ENCODE results near the gene NDFIP1. TPM values are rescaled to one million over a fixed set of nuclear protein-coding genes. Genes with fewer than 3 reads are reported as not detected.

NDFIP1 gene
- total RNA-seq, 1 experiment from 2014 or later: 26.6 TPM

GRCh38 chr5:142186514-142186856, 77.9 kb downstream of the NDFIP1 start:
- H3K56ac ChIP-seq (ENCODE audit: insufficient read length, low read depth, low read length): no peak overlapping the region
- no peak overlapping the region for H3K18ac ChIP-seq (ENCODE audit: insufficient read length, low read depth, low read length)
- no peaks in the 10 kb centered on the region for H3K79me1 ChIP-seq (ENCODE audit: insufficient read depth, low read depth, low read length, poor library complexity, severe bottlenecking)
- H3K23me2 ChIP-seq (ENCODE audit: insufficient read length, low read depth, low read length, poor library complexity, severe bottlenecking): no peaks in the 10 kb centered on the region
- no peak overlapping the region for H4K91ac ChIP-seq (ENCODE audit: insufficient read length, low read depth, low read length)
- H3K4me1 ChIP-seq (ENCODE audit: insufficient read depth, low read length): no peaks in the 10 kb centered on the region
- no peak overlapping the region for H4K5ac ChIP-seq (ENCODE audit: insufficient read length, low read depth, low read length)
- no peak overlapping the region for H3K27ac Mint-ChIP-seq
- H2BK120ac ChIP-seq (ENCODE audit: low read depth, low read length, poor library complexity, severe bottlenecking): no peak overlapping the region
- no peak overlapping the region for H2BK15ac ChIP-seq (ENCODE audit: low read depth, low read length)
- no peak overlapping the region for H2BK5ac ChIP-seq (ENCODE audit: insufficient read length, low read length)
- H3K14ac ChIP-seq (ENCODE audit: insufficient read depth, low read length): no peak overlapping the region
- no peaks in the 10 kb centered on the region for H3K9me3 ChIP-seq (ENCODE audit: control insufficient read depth, low read depth, low read length)
- H3K9ac ChIP-seq (ENCODE audit: extremely low read depth, insufficient read length, low read length): no peak overlapping the region
- peaks cover 0 to 1% (median 0%) of the 10 kb centered on the region in 3 experiments; a peak in 1 of 7 replicates for H3K36me3 Mint-ChIP-seq (ENCODE audit: insufficient read depth in 1 of 3, low read depth in 3 of 3)
- H2AFZ ChIP-seq (ENCODE audit: low read length): no peak overlapping the region
- H2BK20ac ChIP-seq (ENCODE audit: low read depth, low read length, poor library complexity, severe bottlenecking): no peak overlapping the region
- no peaks in the 10 kb centered on the region for H4K20me1 ChIP-seq (ENCODE audit: control insufficient read depth, insufficient read depth, insufficient read length)
- H3K27me3 ChIP-seq (ENCODE audit: insufficient read depth, low read length): no peaks in the 10 kb centered on the region; the same call in 1 of the 2 replicates
- H3K23ac ChIP-seq (ENCODE audit: insufficient read length, low read depth, low read length): no peak overlapping the region
- H3K9me3 Mint-ChIP-seq: no peaks in the 10 kb centered on the region
- H3K4me1 Mint-ChIP-seq: peaks cover 32 to 36% of the 10 kb centered on the region in 2 experiments
- TF ChIP-seq CTCF (conservative IDR thresholded peaks at IDR 0.05): no peak
- no peak for DNase-seq
- no peak overlapping the region for H4K8ac ChIP-seq (replicated peaks; ENCODE audit: insufficient read length, low read depth, low read length)
- no peak overlapping the region for H3T11ph ChIP-seq (ENCODE audit: low read length)
- no peaks in the 10 kb centered on the region for H3K79me2 ChIP-seq (ENCODE audit: insufficient read depth, low read length)
- no peak overlapping the region for H3K4me2 ChIP-seq (ENCODE audit: insufficient read depth, insufficient read length, low read length)
- no peak overlapping the region for H3K4me3 Mint-ChIP-seq
- peaks cover 2% of the 10 kb centered on the region; the same call in 1 of the 2 replicates for H3K27me3 Mint-ChIP-seq (ENCODE audit: low read depth)
- no peak overlapping the region for H2BK12ac ChIP-seq (ENCODE audit: insufficient read length, low read depth, low read length)
- no peak overlapping the region for H3K27ac ChIP-seq (ENCODE audit: insufficient read length, low read depth, low read length)
- no peak overlapping the region for H3K4ac ChIP-seq (ENCODE audit: low read depth, low read length)
- no peak overlapping the region for H2AK5ac ChIP-seq (ENCODE audit: insufficient read length, low read length)

All from H9 (cell line).